22Rv1 (cell line): ENCODE data around the gene ERN1.

Experiments
- ZFX ChIP-seq: fragments of 450-650 bp; IDR thresholded peaks from 2 replicates; pipeline ENCODE4 v1.6.1; 2017; ENCODE audit warnings: antibody characterized with exemption, borderline replicate concordance
- TF ChIP-seq, protein P1 (sequence below): fragments of 450-650 bp; IDR thresholded peaks from 2 replicates; pipeline ENCODE4 v1.5.1; 2017; ENCODE audit warnings: mild to moderate bottlenecking

DNA sequence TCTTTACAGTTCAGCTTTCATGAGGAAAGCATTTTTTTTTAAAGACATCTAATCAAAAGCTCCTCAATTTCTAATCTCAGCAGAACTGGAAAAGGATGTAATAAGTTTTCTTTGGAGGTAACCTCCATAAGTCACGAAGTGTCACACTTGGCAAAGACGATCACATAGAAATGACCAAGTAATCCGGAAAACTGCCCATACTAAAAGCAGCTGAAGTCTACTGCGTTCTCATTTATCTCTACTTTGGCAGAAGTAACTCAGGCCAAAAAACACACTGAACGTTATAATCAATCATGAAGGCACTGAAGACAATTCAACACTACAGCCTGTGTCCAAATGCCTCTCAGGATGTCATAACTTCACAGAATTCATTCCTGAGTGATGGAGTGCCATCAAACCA is 39.8 kb downstream of the ERN1 start:
- TF ChIP-seq, protein P1, sequence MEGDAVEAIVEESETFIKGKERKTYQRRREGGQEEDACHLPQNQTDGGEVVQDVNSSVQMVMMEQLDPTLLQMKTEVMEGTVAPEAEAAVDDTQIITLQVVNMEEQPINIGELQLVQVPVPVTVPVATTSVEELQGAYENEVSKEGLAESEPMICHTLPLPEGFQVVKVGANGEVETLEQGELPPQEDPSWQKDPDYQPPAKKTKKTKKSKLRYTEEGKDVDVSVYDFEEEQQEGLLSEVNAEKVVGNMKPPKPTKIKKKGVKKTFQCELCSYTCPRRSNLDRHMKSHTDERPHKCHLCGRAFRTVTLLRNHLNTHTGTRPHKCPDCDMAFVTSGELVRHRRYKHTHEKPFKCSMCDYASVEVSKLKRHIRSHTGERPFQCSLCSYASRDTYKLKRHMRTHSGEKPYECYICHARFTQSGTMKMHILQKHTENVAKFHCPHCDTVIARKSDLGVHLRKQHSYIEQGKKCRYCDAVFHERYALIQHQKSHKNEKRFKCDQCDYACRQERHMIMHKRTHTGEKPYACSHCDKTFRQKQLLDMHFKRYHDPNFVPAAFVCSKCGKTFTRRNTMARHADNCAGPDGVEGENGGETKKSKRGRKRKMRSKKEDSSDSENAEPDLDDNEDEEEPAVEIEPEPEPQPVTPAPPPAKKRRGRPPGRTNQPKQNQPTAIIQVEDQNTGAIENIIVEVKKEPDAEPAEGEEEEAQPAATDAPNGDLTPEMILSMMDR, result no peak
- no peak for TF ChIP-seq ZFX
